HL-60 (cell line): ENCODE results near the gene DGAT2L6.
"Not testable (repeated sequence)": the region's sequence is repeated elsewhere in the genome, so short reads cannot be mapped to it uniquely, and the experiment has no call there.

Experiments
- DNase-seq, 2 experiments: peaks; one replicate each; pipeline ENCODE4 v3.0.0-alpha.2; 2010 to 2020; ENCODE audit warnings: low read depth in 1 of 2, low spot score in 1 of 2
- H3K27ac ChIP-seq: fragments of 250-450 bp; sonication (Bioruptor Pico); replicated peaks from 2 replicates; pipeline ENCODE4 v1.5.1; 2020; ENCODE audit warnings: mild to moderate bottlenecking, moderate library complexity
- H3K27me3 ChIP-seq: fragments of 250-450 bp; sonication (Bioruptor Pico); 2 replicates; pipeline ENCODE4 v1.5.1; 2021; ENCODE audit warnings: mild to moderate bottlenecking, moderate library complexity; ENCODE audit not compliant: insufficient read depth, poor library complexity, severe bottlenecking
- H3K4me3 ChIP-seq: replicated peaks from 2 replicates; pipeline ENCODE4 v1.5.1; 2011; ENCODE audit warnings: mild to moderate bottlenecking, control low read depth, low read length; ENCODE audit not compliant: insufficient read depth
- GABPA ChIP-seq: IDR thresholded peaks from 2 replicates; pipeline ENCODE4 v1.6.1; 2012; ENCODE audit warnings: low read depth
- POLR2AphosphoS5 ChIP-seq: IDR thresholded peaks from 2 replicates; pipeline ENCODE4 v1.6.1; 2012; ENCODE audit warnings: low read depth
- SPI1 ChIP-seq: IDR thresholded peaks from 2 replicates; pipeline ENCODE4 v1.6.1; 2012; ENCODE audit warnings: low read depth, mild to moderate bottlenecking, borderline replicate concordance
- TF ChIP-seq, protein P1 (sequence below): IDR thresholded peaks from one replicate; pipeline ENCODE4 v1.5.1; 2011; ENCODE audit warnings: low read length, control low read depth, inconsistent platforms; ENCODE audit not compliant: insufficient read depth
- TF ChIP-seq, protein P2 (sequence below): IDR thresholded peaks from 2 replicates; pipeline ENCODE4 v1.6.1; 2012; ENCODE audit warnings: low read depth; ENCODE audit not compliant: insufficient replicate concordance

Gene DGAT2L6

DNA sequence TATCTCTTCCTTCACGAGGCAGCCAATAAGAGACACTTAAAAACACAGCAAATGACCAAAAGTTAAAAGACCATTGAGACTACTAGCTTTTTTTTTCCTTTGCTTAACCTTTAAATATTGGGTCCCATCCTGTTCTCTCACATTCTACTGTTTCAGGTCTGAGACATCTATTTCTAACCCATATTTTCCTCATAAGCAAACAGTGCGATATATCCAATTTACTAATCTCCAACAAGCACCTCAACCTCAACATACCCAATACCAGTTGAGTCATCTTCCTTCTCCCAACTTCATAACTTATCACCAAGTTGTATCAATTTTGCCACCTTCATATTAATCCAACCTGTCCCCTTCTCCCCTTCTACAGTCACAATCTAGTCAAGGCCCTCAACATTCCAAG is 64.2 kb downstream of the DGAT2L6 start:
- no peak overlapping the region for H3K4me3 ChIP-seq
- H3K27me3 ChIP-seq: no peaks in the 10 kb centered on the region

DNA sequence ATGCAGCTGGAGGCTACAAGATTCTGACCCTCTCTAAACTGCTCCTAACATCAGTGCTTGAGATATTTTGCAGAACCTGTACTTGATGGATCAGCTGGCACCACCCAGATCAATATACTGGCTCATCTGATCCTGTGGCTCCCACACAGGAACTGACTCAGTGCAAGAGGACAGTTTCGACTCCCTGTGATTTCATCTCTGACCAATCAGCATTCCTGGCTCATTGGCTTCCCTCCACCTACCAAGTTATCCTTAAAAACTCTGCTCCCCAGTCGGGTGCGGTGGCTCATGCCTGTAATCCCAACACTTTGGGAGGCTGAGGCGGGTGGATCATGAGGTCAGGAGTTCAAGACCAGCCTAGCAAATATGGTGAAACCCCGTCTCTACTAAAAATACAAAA is 66.3 kb downstream of the DGAT2L6 start:
- H3K27ac ChIP-seq, DNase-seq, H3K4me3 ChIP-seq, H3K27me3 ChIP-seq: not testable (repeated sequence)

More for the DNA sequence above, 64.2 kb downstream of the DGAT2L6 start:
- no peak for DNase-seq
- TF ChIP-seq, protein P1, sequence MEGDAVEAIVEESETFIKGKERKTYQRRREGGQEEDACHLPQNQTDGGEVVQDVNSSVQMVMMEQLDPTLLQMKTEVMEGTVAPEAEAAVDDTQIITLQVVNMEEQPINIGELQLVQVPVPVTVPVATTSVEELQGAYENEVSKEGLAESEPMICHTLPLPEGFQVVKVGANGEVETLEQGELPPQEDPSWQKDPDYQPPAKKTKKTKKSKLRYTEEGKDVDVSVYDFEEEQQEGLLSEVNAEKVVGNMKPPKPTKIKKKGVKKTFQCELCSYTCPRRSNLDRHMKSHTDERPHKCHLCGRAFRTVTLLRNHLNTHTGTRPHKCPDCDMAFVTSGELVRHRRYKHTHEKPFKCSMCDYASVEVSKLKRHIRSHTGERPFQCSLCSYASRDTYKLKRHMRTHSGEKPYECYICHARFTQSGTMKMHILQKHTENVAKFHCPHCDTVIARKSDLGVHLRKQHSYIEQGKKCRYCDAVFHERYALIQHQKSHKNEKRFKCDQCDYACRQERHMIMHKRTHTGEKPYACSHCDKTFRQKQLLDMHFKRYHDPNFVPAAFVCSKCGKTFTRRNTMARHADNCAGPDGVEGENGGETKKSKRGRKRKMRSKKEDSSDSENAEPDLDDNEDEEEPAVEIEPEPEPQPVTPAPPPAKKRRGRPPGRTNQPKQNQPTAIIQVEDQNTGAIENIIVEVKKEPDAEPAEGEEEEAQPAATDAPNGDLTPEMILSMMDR: no peak
- TF ChIP-seq GABPA: no peak
- TF ChIP-seq, protein P2, sequence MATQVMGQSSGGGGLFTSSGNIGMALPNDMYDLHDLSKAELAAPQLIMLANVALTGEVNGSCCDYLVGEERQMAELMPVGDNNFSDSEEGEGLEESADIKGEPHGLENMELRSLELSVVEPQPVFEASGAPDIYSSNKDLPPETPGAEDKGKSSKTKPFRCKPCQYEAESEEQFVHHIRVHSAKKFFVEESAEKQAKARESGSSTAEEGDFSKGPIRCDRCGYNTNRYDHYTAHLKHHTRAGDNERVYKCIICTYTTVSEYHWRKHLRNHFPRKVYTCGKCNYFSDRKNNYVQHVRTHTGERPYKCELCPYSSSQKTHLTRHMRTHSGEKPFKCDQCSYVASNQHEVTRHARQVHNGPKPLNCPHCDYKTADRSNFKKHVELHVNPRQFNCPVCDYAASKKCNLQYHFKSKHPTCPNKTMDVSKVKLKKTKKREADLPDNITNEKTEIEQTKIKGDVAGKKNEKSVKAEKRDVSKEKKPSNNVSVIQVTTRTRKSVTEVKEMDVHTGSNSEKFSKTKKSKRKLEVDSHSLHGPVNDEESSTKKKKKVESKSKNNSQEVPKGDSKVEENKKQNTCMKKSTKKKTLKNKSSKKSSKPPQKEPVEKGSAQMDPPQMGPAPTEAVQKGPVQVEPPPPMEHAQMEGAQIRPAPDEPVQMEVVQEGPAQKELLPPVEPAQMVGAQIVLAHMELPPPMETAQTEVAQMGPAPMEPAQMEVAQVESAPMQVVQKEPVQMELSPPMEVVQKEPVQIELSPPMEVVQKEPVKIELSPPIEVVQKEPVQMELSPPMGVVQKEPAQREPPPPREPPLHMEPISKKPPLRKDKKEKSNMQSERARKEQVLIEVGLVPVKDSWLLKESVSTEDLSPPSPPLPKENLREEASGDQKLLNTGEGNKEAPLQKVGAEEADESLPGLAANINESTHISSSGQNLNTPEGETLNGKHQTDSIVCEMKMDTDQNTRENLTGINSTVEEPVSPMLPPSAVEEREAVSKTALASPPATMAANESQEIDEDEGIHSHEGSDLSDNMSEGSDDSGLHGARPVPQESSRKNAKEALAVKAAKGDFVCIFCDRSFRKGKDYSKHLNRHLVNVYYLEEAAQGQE: no peak
- TF ChIP-seq SPI1: no peak
- TF ChIP-seq POLR2AphosphoS5: no peak
- no peak overlapping the region for H3K27ac ChIP-seq

DNA sequence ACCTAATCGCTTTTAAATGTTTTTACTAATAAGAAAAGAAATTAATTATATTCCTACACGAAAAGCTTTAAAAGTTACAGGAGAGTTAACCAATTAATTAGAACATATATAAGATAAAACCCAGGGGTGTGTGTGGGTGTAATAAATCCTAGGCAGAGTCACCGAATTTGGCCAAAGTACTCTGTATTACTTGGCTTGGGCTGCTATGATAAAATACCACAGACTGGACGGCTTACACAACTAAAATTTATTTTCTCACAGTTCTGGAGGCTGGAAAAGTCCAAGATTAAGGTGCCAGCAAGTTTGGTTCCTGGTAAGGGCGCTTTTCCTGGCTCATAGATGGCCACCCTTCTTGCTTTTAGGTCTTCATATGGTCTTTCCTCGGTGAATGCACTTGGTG is 67.6 kb downstream of the DGAT2L6 start:
- Histone ChIP-seq H3K27me3 (no peaks in the 10 kb centered on the region), H3K27ac (no peak overlapping the region), H3K4me3 (no peak overlapping the region)
- TF ChIP-seq, protein P2: no peak
- TF ChIP-seq POLR2AphosphoS5 (no peak), GABPA (no peak), SPI1 (no peak)
- TF ChIP-seq, protein P1: no peak
- DNase-seq: no peak

DNA sequence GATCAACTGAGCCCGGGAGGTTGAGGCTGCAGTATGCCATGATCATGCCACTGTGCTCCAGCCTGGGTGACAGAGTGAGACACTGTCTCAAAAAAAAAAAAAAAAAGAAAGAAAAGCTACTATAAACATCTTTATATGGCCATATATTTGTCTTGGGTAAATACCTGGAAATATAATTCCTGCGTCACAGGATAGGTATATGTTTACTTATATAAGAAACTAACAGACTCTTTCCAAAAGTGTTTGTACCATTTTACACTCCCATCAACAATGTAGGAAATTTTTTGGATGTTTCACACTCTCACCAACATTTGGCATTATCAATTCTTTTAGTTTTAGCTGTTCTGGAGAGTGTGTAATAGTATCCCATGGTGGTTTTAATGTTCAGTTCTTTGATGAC is 70.0 kb downstream of the DGAT2L6 start:
- H3K27me3 ChIP-seq: no peaks in the 10 kb centered on the region
- DNase-seq: no peak
- no peak overlapping the region for H3K27ac ChIP-seq
- no peak overlapping the region for H3K4me3 ChIP-seq
- TF ChIP-seq SPI1: no peak

DNA sequence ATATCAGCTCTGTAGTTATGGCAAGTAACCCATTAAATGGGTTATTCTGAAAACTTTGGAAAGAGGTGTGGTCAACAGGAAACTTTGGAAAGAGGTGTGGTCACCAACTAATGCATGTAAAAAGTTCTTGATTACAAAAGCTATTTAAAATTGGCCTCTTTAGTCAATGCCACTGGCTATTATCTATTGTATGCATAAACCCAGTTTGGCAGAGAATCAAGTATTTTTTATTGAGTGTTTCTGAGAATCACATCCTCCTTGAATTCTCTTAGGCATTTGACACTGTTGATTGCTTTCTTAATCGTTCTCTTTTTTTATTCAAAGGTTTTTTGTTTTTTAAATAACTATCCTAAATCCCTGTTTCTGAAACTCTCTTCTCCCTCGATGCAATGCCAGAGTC is 75.2 kb downstream of the DGAT2L6 start:
- no peak for TF ChIP-seq SPI1
- TF ChIP-seq, protein P2: no peak
- TF ChIP-seq POLR2AphosphoS5: no peak
- no peak overlapping the region for H3K4me3 ChIP-seq
- no peak for DNase-seq
- no peaks in the 10 kb centered on the region for H3K27me3 ChIP-seq
- no peak overlapping the region for H3K27ac ChIP-seq
